Nephron progenitor cell (in vitro differentiated cells): ENCODE measurements around the gene NCAM1.
A peak's percentile ranks its signal among the peaks of the same experiment; 100 is the strongest.
"Not testable (repeated sequence)": the region's sequence is repeated elsewhere in the genome, so short reads cannot be mapped to it uniquely, and the experiment has no call there.

Source experiments
- DNase-seq: peaks from one replicate; pipeline ENCODE4 v3.0.0; 2021
- H3K27ac Mint-ChIP-seq: 2 replicates; pipeline ENCODE4 v1.8.0; 2021; ENCODE audit warnings: mild to moderate bottlenecking, moderate library complexity, mixed read lengths
- H3K27me3 Mint-ChIP-seq: 2 replicates; pipeline ENCODE4 v1.8.0; 2021; ENCODE audit warnings: mild to moderate bottlenecking, low read depth, mixed read lengths; ENCODE audit not compliant: poor library complexity
- H3K36me3 Mint-ChIP-seq: 2 replicates; pipeline ENCODE4 v1.8.0; 2021; ENCODE audit warnings: low read depth, mixed read lengths
- H3K4me1 Mint-ChIP-seq: 2 replicates; pipeline ENCODE4 v1.8.0; 2021; ENCODE audit warnings: mixed read lengths
- H3K4me3 Mint-ChIP-seq: 2 replicates; pipeline ENCODE4 v1.8.0; 2021; ENCODE audit warnings: mild to moderate bottlenecking, moderate library complexity, mixed read lengths
- H3K9me3 Mint-ChIP-seq: 2 replicates; pipeline ENCODE4 v1.8.0; 2021; ENCODE audit warnings: mild to moderate bottlenecking, moderate library complexity, mixed read lengths
- CTCF ChIP-seq: fragments of 200-600 bp; sonication (generic); IDR thresholded peaks from 2 replicates; pipeline ENCODE4 v1.5.0; 2021; ENCODE audit warnings: antibody characterized with exemption

Gene NCAM1

GRCh38 chr11:112961146-112961668, at the start of gene NCAM1:
Gene NCAM1, plus strand, starts transcription at chr11:112961420.
- peak within 1 kb of the TSS; percentile 99 for H3K4me3 Mint-ChIP-seq
- peaks cover 56% of the 10 kb centered on the region for H3K4me1 Mint-ChIP-seq
- no peak for TF ChIP-seq CTCF
- no peaks in the 10 kb centered on the region for H3K9me3 Mint-ChIP-seq
- H3K27me3 Mint-ChIP-seq: peaks cover 15% of the 10 kb centered on the region
- DNase-seq: peak; percentile 96
- peak within 1 kb of the TSS; percentile 82 for H3K27ac Mint-ChIP-seq
- no peaks in the 10 kb centered on the region for H3K36me3 Mint-ChIP-seq

- DNase-seq: no peak
- H3K4me1 Mint-ChIP-seq: peaks cover 34% of the 10 kb centered on the region
- no peak for TF ChIP-seq CTCF
- H3K9me3 Mint-ChIP-seq: peaks cover 6% of the 10 kb centered on the region
- H3K27ac Mint-ChIP-seq: peak overlapping the region; percentile 37
- H3K27me3 Mint-ChIP-seq: peaks cover 5% of the 10 kb centered on the region
- no peaks in the 10 kb centered on the region for H3K36me3 Mint-ChIP-seq
- no peak overlapping the region for H3K4me3 Mint-ChIP-seq
These were observed 38.6 kb upstream of the NCAM1 start for GRCh38 chr11:112922606-112923005.

GRCh38 chr11:112924836-112925235, 36.4 kb upstream of the NCAM1 start:
- not testable (repeated sequence) for DNase-seq, H3K9me3 Mint-ChIP-seq, H3K27ac Mint-ChIP-seq, H3K27me3 Mint-ChIP-seq, H3K36me3 Mint-ChIP-seq, H3K4me3 Mint-ChIP-seq
- peaks cover 38% of the 10 kb centered on the region for H3K4me1 Mint-ChIP-seq

- H3K27me3 Mint-ChIP-seq: peaks cover 4% of the 10 kb centered on the region
- H3K9me3 Mint-ChIP-seq: no peaks in the 10 kb centered on the region
- TF ChIP-seq CTCF: no peak
- DNase-seq: no peak
- no peak overlapping the region for H3K4me3 Mint-ChIP-seq
- H3K36me3 Mint-ChIP-seq: no peaks in the 10 kb centered on the region
- H3K4me1 Mint-ChIP-seq: peaks cover 41% of the 10 kb centered on the region
- H3K27ac Mint-ChIP-seq: peak overlapping the region; percentile 0
These were observed 35.5 kb upstream of the NCAM1 start for GRCh38 chr11:112925516-112926310.

- H3K9me3 Mint-ChIP-seq: no peaks in the 10 kb centered on the region
- peaks cover 46% of the 10 kb centered on the region for H3K4me1 Mint-ChIP-seq
- H3K27me3 Mint-ChIP-seq: peaks cover 4% of the 10 kb centered on the region
- no peak overlapping the region for H3K27ac Mint-ChIP-seq
- H3K4me3 Mint-ChIP-seq: no peak overlapping the region
- no peak for TF ChIP-seq CTCF
- H3K36me3 Mint-ChIP-seq: no peaks in the 10 kb centered on the region
- no peak for DNase-seq
These were observed 33.1 kb upstream of the NCAM1 start for GRCh38 chr11:112928136-112928535.

- Mint-ChIP-seq H3K4me1 (peaks cover 41% of the 10 kb centered on the region), H3K9me3 (no peaks in the 10 kb centered on the region), H3K27me3 (peaks cover 4% of the 10 kb centered on the region), H3K27ac (no peak overlapping the region), H3K36me3 (no peaks in the 10 kb centered on the region), H3K4me3 (no peak overlapping the region)
- no peak for DNase-seq
- TF ChIP-seq CTCF: no peak
These were observed 31.8 kb upstream of the NCAM1 start for GRCh38 chr11:112929432-112929831.
